Fibroblast of skin of back (primary cell): ENCODE results near the gene LRMDA.
A peak's percentile ranks its signal among the peaks of the same experiment; 100 is the strongest.

Source experiments
- DNase-seq: peaks from one replicate; pipeline ENCODE4 v3.0.0-alpha.2; 2013

The LRMDA gene

DNA sequence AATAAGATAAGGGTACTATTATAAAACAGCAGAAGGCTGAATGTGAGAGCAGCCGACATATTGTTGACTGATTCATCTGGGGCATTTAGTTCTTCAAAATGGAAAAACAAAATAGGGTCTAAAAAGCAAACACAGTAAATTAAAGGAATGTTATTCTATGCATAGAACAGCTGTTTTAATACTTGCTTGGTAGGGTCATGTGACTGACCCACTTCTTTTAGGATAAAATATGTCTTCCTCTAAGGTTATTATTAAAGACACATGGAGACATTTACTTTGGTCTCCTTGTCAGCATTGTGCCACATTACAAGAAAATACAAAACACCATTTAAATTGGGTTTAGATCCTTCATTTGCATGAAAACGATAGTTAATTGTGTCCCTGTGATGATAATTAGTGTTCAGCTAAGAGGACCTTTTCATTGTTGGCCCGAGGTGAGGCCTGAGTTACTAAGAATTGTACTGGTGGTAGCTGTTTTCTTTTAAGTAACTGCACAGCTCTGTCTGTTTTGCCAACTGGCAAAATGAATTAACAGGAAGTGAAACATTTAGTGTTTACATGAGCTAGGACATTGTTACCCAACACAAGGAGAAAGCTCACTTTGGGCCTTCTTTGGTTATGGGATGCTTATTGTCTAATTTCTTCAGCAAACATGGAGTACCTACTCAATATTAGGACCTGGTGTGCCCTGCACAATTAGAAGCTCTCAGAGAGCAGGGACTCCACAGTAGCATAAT is 764.4 kb downstream of the LRMDA start:
- peak; percentile 30 for DNase-seq

DNA sequence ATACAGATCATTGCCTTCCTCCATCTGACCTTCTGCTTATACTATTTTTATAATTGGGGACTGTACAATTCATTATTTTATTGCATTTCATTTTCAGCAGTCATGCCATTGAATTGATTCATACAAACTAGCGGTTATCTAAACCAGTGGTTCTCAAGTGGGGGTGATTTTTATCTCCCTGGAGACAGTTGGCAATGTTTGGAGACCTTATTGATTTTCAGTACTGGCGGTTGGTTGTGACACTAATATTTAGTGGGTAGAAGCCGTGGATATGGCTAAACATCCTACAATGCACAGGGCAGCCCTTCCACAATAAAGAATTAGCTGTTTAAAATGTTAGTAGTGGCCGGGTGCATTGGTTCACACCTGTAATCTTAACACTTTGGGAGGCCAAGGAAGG is 765.9 kb downstream of the LRMDA start:
- DNase-seq = no peak

DNA sequence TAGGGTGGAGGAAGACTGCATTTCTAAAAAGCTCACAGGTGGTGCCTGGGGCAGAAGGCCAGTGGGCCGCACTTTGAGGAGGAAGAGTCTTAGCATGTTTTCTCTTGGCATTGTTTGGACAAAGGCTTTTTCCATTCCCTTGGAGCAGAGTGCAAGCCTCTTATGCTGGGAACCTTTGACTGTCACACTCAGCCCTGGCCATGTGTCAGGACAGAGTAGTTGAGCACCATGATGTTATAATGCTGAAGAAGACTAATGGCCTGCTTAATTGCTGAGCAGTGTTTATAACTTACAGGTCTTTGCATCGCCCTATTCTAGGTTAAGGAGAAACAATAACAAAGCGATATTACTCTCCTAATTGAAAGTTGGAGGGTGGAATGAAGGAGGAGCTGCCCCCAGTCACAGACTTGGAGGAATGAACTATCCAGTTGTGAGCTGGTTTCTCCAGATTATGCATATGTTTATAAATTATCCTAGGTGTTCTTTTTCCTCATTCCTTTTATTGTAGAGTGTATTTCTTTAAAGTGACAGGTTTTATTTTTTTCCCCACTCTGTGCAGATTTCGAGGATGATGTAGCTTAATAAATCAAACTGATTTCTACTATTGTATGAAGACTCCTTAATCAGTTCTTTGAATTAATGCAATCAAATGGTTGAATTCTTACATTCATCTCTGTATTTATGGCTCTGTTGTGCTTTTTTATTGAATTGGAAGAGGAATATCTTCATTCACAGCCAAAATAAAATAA is 767.0 kb downstream of the LRMDA start:
- no peak for DNase-seq

DNA sequence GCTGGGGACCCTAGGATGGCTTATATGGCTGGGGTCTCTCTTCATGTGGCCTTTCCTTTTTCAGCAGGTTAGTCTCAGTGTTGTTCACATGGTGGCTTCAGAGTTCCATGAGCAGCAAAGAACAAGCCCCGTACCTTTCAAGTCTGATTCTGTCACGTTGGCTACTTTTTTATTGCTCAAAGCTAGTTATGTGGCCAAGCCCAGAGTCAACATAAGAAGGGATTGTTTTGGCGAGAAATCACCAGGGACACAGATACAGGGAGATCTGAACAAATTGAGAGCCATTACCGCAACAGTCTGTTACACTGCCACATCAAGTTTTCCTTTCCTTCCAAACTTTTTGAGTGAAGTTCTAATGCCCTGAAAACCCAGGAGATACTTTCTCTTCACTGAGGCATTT is 770.5 kb downstream of the LRMDA start:
- no peak for DNase-seq

DNA sequence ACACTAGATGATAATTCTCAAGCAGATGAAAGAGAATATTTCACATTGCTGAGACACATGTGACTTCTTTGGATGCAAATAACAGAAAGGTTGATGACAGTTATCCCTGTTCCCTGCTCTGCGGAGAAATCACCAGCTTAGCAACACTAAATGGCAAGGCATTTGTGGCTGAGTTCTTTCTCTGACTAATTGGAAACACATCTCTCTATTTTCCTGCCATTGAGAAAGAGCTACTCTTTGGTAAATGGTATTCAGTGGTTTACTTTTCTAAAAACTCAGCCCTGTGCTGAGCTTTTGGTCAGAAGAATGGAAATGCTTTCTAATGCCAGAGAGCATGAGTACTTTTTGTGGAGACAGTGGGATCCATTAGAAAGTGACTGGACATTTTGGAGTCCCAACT is 771.4 kb downstream of the LRMDA start:
- peak; percentile 88 for DNase-seq

DNA sequence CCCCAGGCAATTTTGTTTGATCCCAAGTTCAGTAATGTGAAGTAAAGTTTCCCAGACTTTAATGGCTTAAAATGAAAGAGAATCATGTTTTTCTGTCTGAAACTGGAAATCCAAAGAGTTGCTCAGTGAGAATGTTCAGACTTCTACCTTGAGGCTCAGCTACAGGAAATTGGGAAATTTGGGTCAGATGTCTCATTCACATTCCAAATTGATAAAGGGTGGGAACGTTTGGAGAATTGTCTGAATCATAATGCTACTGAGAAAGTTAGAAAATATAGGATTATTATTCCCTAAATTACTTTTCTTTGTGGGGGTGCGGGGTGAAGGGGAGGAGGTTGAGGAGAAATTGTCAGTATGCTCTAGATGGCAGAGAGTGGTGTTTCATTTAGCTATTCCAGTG is 773.9 kb downstream of the LRMDA start:
- no peak for DNase-seq

DNA sequence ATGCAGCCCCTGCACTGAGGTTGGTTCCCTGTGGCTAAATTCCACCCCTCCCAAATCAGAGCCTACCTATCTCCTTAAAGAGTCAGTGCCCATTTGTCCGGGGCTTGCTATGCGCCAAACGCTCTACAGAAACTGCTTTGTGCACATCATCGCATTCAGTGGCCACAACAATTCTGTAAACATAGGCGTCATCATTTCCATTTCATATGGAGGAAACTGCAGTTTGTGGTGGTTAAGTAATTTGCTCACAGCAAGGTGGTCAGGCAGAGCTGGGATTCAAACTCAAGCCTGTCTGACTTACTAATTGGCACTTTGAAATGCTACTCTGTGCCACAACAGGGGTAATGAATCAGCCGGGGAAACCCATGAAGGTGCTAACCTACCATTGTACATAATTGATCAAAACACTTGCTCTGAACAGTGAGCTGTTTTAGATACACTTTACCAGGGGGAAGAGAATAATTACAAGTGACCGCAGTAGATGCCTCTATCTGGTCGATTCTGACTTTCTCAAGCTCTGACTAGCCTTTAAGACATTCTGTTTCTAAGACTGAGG is 775.5 kb downstream of the LRMDA start:
- no peak for DNase-seq

DNA sequence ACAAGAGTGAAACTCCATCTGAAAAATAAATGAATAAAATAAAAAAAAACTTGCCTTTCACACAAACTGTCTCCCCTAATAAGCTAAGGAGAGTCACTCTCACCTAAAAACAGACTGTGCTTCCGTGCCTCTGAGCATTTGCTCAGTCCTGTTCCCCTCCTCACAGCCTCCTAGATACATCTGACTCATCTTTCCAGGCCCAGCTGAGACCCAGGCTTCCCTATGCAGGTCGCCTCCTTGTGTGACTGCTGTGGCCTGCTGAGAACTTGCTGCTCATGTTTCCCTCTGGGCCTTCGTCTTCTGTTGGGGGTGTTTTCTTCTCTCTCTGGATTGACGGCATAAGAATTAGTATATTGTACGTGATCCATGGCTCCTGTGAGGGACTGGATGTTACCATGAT is 777.7 kb downstream of the LRMDA start:
- DNase-seq = peak; percentile 72

DNA sequence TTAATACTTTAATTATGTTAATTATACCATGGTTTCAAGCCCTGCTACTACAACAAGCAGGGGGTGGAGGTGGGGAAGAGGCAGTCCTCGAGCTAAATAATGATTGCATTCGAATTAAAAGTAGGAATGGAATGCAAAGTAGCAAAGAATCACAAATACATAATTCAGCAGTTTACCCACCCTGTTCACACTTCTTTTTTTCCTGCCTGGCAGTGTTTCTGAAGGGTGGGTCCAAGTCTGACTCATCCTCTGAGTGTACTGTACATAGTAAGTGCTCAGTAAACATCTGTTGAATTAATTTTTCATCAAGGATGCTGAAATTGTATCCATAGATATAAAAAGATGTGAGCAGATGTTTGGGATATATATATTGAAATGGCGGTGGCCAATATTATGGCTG is 778.8 kb downstream of the LRMDA start:
- peak; percentile 38 for DNase-seq

DNA sequence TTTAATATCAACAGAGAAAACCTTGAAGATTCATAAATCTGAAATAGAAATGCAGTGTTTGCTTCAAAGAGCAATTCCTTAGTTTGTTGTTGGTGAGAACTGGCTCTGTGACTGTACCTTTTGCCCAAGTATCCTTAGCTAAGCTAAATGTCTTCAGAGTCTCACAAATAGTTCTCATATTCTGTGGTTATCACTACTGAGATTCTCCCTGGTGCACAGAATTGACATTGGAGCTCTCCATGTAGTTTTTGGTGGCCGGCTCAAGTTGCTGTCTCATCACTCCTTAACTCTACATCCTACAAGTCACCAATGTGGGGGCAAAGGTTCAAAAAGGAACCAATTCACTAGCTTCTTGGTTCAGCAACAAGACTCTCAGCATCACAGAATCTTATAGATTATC is 780.3 kb downstream of the LRMDA start:
- peak; percentile 44 for DNase-seq

DNA sequence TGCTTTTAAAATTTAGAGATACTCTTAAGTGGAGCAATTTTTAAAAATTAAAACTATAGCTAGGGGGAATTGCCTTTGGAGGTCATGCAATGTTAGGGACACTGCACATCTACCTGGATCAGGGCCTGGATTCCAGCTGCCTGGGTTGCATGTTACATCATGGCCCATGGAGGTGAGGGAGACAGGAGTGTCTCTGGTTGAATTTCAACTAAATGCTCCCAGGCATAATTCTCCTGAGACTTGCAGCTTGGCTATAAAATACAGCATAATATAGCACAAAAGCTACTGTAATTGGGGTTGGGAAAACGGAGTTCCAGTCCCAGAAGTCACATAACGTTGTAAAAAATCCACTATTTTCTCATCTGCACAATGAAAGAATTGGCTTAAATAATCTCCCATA is 782.5 kb downstream of the LRMDA start:
- no peak for DNase-seq

DNA sequence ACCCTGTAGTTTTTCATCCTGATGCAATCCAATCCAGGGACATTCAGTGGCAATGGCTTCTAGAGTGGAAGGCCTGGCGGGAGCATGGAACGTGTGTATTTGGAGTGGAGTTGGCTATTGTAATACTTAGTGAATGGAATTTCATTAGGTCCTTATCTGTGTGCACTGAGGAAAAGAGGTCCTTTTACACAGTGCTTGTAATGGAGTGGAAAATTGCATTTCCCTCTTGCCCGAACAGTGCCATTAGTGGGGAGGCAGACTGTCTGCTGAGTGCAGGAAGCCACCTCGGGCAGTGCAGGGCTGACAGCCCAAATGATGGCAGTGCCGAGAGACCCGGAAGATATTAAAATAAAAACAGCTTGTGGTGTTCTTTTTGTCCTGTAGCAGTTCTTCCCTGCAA is 786.6 kb downstream of the LRMDA start:
- DNase-seq = no peak

DNA sequence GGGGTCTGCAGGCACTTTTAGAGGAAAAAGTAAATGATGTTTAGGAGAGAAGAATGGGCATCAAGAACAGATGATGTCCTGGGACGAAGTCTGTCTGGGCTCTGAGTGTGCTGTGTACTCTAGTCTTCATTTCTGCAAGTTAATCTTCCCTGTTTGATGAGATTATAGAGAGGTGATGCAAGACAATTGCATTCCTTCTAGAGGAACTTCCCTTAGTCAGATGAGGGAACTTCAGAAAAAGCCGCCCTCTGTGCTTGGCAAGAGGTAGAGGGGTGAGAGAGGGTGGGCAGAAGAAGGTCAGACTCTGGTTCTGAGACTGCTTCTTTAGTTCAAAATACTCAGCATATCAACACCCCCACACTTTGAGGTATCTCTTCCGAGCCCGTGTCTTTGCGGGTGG is 797.9 kb downstream of the LRMDA start:
- peak; percentile 20 for DNase-seq

DNA sequence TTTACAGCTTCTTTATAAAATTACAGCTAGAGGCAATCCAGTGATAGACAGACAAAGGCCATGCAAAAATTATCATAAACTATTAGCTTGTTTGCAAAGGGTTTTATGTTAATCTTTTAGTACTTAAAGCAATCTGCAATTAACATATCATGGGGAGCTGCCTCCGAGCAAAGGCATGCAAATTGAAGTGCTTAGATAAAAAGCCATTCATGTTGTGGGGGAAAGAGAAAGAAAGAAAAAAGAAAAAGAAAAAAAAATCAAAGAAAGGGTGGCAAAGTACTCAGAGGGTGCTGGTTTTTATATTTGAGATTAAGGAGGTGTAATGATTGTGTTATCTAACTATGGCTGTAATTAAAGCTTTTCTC is 799.5 kb downstream of the LRMDA start:
- DNase-seq = no peak

DNA sequence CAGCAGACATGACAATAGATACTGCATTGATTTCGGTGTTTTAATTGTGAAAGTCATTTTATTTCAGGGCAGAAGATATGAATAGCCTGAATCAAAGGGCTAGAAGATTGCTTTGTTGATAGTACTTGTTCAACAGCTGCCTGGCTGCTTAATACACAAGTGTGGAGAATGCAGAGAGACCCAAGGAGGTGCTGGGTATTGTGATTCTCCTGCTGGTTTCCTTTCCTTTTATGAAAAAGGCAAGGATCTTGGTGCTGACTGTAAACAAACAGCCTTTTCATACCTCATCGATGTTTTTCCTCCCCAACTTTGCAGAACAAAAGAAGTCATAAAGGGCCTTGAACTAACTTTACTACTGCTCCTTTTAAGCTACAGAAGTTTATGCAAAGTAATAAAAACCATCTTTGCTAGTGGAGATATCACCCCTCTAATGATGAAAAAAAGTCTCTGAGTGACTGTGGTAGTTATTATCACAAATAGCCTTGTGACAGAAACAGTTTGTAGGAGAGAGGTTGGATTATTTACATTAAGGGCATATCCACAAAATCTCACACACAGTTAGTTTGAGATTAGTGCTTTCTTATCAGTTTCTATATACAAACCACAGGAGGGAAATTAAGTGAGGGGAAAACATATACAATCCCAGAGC is 800.0 kb downstream of the LRMDA start:
- DNase-seq = no peak

DNA sequence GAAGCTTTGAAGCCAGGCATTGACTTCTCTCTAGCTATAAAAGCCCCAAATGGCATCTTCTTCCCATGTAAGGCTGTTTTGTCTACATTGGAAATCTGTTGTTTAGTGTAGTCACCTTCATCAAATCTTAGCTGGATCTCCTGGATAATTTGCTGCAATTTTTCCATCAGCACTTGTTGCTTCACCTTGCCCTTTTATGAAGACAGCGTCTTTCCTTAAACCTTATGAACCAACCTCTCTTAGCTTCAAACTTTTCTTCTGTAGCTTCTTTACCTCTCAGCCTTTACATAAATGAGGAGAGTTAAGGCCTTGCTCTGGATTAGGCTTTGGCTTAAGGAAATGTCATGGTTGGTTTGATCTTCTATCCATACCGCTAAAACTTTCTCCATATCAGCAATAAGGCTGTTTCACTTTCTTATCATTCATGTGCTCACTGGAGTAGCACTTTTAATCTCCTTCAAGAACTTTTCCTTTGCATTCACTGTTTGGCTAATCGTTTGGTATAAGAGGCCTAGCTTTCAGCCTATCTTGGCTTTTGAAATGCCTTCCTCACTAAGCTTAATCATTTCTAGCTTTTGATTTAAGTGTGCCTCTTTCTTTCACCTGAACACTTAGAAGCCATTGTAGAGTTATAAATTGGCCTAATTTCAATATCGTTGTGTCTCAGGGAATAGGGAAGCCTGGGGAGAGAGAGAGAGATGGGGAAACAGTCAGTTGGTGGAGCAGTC is 803.2 kb downstream of the LRMDA start:
- DNase-seq = no peak

DNA sequence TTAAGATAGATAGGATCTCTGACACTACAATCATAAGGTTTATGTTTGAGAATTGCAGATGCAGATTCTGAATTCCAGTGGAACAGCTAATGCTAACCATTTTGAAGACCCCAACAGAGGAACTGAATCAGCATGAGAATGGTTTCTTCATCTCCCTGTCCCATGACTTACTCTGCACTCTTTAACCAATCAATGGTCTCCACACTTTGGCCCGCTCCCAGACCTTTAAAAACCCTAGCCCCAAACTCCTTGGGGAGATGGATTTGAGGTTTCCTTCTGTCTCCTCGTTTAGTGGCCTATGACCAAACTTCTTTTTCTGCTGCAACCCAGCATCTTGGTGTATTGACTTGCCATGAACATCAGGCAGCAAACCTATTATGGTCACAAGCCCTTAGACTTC is 804.9 kb downstream of the LRMDA start:
- DNase-seq = no peak

DNA sequence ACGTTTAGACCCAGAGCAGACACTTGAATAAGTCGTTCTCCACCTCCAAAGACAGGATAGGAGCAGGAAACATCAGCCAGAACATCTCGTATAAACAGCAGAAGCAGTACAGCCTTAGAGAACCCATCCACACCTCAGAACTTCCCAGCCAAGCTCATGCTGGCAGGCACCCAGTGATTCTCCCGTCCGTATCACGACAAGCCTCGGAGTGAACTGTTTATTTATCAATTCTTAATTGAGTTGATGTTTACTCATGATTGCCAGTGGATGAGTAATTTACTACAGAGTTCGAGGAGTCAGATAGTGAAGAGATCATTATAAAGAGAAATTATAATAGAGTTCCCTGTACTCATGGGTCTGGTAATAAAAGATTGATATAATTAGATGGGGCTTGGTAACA is 811.5 kb downstream of the LRMDA start:
- no peak for DNase-seq

DNA sequence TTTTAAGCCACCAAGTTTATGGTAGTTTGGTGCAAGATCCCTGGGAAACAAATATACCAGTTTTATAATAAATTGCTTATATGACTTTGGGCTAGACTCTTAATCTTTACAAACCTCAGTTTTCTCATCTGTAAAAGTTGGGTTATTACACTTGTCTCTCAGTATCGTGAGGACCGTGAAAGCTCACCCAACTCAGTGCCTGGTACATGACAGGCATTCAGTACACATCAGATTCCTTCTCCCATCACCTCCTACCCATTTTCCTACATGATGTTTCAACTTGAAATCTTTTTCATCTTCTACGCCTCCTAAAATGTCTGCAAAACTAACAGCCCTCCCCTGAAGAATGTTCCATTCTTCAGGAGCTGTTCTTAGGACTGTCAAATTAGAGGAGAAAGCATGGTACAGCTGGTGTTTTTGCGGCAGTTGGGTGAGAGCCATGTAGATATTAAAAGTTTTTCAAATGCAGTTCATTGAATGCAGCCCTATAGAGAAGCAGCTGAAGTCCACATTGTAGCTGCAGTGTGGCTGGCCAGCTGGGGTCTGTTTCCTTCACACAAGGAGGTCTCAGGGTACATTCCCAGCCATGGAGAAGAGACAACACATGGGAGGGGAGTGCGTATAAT is 812.8 kb downstream of the LRMDA start:
- no peak for DNase-seq

DNA sequence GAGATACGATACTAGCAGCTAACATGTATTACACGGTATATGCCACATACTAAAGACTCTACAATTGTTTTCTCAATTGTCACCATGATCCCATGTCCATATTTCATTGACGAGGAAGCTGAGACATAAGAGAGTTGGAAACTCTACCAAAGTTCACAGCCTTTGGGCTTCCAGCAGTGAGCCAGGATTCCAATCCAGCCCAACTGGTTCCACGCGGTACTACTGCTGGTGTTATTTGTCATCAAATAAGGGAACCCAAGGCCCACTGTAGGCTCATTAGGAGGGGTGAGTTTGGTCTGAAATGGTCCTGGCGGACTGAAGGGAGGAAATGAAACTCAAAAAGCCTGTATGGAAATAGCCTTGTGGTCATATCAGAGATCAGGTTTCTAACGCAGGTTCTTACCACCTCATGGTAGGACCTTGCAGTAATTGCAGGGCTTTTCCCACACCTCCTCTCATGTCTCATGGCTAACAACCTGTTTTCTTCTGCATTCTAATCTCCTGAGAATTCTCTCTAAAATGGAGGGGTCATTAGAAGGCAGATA is 814.6 kb downstream of the LRMDA start:
- no peak for DNase-seq

DNA sequence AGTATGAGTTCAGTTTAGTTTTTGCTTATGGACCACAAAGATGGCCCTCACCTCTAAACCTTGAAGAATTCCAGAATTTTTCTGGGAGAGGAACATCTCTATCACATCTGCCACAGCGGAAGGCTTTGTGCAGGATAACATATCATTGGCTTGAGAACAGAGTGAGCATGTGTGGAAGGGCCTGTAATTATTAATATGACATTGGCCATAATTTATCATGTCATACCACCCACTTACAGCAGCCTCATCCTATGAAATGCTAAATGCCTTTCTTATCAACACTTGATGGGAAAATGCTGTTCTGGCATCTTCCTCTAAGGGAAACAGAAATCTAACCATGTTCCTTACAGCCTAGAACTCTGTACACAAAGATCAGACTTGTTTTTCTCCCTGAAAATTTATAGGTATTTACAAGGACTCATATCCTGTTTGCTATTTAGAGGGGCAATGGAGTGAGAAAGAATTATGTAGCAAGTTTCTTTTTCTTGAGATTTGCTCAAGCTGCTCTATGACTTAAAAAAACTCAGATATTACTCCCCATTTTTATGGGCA is 817.3 kb downstream of the LRMDA start:
- DNase-seq = no peak
